ENCODE results near the gene ARHGEF1.

GRCh38 chr19:41879080-41879479 lies 3.9 kb upstream of the ARHGEF1 start:
- TF ChIP-seq, protein P1, sequence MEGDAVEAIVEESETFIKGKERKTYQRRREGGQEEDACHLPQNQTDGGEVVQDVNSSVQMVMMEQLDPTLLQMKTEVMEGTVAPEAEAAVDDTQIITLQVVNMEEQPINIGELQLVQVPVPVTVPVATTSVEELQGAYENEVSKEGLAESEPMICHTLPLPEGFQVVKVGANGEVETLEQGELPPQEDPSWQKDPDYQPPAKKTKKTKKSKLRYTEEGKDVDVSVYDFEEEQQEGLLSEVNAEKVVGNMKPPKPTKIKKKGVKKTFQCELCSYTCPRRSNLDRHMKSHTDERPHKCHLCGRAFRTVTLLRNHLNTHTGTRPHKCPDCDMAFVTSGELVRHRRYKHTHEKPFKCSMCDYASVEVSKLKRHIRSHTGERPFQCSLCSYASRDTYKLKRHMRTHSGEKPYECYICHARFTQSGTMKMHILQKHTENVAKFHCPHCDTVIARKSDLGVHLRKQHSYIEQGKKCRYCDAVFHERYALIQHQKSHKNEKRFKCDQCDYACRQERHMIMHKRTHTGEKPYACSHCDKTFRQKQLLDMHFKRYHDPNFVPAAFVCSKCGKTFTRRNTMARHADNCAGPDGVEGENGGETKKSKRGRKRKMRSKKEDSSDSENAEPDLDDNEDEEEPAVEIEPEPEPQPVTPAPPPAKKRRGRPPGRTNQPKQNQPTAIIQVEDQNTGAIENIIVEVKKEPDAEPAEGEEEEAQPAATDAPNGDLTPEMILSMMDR (conservative IDR thresholded peaks at IDR 0.05 in 1 of 2, IDR thresholded peaks at IDR 0.05 in 1 of 2; ENCODE audit: extremely low read depth in 1 of 2, insufficient read depth in 1 of 2, low read depth in 1 of 2, low read length in 2 of 2): no peak
- TF ChIP-seq EZH2 (IDR thresholded peaks at IDR 0.05; ENCODE audit: borderline replicate concordance, low read length): no peak
